HL-60/S4 treated with phorbol 12-myristate 13-acetate at 8.2 ng/mL for 4 days and 3 days (cell line): ENCODE measurements around the gene ECPAS.
"Not testable (repeated sequence)": the region's sequence is repeated elsewhere in the genome, so short reads cannot be mapped to it uniquely, and the experiment has no call there.

Source experiments
- in situ Hi-C: fragments of 300-500 bp; cut with MboI; formaldehyde crosslinking; loops from 2 replicates; pipeline ENCODE4 v1.15.0; 2022; ENCODE audit warnings: low sequenced_read_pairs

Gene ECPAS

DNA sequence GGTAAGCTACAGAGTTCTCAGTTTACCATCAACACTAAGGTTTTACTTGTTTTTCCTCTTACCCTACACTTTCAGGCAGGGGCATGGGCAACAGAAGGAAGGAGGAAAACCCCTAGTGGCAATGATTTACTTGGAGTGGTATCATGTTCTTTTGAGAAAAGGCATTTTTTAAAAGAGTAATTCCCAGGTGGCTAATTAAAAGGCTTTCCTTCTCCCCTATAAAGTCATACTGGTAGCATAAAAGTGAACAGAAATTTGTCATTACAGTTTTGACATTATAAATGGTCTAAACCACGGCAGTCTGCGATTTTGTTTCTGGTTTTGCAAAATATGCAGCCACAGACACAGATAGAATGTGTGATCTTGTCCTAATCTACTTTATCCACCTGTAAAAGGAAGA, 123.3 kb downstream of the ECPAS start:
- in situ Hi-C loops: no loop called here

DNA sequence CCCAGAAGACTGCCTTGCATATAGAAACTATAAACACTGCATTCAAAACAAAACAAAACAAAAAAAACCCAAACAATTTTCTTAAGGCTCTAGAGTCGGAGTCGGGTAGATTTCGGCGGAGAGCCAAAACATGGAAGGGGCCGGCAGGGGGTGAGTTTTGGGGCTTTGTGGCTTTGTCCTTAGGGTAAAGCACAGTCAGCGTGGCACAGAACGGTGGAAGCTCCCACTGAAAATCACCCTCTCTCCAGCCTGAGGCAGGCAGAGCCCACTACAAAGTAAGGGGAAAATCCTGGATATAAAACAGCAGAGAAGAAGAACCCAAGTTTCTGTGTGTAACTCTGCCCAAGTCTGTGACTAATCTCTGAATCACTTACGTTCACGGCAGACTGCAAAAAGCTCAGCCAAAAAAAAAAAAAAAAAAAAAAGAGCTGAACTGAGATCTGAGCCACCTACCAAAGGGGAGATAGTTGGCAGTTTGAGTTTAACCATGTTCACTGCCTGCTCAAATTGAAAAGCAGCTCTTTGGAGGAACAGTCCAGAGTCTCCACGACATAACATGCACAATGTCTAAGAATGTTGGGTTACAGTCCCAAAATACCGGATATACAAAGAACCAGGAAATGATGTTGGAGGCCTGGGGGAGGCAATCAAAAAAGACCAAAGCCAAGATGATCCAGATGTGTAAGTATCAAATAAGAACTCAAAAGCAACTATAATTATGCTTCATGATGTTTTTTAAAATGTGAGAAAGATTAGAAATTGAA, 127.5 kb downstream of the ECPAS start:
- in situ Hi-C loops: no loop called here

DNA sequence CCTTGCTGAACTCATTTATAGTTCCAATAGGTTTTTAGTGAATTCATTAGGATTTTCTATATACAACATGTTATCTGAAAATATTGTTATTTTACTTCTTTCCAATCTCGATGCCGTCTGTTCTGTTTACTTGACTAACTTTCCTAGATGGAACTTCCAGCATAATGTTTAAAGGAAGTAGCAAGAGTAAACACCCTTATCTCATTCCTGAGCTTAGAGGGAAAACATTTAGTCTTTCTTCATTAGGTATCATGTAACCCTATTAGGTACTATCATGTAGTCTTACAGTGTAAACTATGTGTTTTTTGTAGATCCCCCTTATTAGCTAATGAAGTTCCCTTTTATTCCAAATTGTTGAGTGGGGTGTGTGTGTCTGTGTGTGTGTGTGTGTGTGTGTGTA, 131.6 kb downstream of the ECPAS start:
- in situ Hi-C loops: no loop called here

DNA sequence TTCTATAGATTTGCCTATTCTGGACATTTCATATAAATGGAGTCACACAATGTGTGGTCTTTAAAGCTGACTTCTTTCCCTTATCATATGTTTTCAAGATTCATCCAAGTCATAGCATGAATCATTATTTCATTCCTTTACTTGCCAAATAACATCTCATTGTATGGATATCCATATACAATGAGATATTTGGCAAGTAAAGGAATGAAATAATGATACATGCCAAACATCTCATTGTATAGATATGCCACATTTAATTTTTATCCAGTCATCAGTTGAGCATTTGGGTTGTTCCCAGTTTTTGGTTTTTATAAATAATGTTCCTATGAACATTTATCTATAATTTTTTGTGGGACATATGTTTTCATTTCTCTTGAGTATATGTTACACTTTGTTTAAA, 133.6 kb downstream of the ECPAS start:
- in situ Hi-C loops: no loop called here

GRCh38 chr9:111349766-111350165, 134.4 kb downstream of the ECPAS start:
- in situ Hi-C loops: no loop called here

DNA sequence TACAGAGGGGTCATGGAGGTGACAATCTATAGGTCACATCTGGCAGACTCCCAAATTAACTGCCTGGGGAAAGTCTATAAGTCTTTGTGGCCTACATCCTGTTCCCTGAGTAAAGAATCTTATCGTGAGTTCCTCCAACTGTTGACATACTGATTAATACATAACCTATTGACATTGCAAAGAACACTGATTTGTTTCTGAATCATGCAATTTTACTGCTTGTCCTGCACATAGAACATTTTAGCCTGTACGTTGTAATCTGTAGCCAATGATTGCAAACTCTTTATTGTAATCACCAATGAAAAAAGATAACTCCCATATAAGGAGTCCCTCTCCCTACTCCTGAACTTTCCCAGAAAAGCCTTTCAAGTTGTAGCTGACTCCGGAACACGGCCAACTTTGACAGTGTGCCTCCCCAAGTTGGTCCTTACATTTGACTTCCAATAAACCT, 135.3 kb downstream of the ECPAS start:
- in situ Hi-C loops: no loop called here

GRCh38 chr9:111334318-111334863, 149.8 kb downstream of the ECPAS start:
- in situ Hi-C loops: not testable (repeated sequence)

- in situ Hi-C loops: no loop called here
These were observed 154.1 kb downstream of the ECPAS start, which contains the start of gene OR2K2 for GRCh38 chr9:111330124-111330523. OR2K2 (minus strand) TSS chr9:111330224; CDS start chr9:111328433, 1,791 bp downstream.

- in situ Hi-C loops: no loop called here
These were observed 163.6 kb downstream of the ECPAS start for GRCh38 chr9:111320631-111321030.

GRCh38 chr9:111316796-111317195, 167.4 kb downstream of the ECPAS start:
- in situ Hi-C loops: no loop called here
